HS-5 (cell line): ENCODE measurements around the gene IFNL3.
"Not testable (repeated sequence)": the region's sequence is repeated elsewhere in the genome, so short reads cannot be mapped to it uniquely, and the experiment has no call there.

Experiments
- DNase-seq: peaks from one replicate; pipeline ENCODE4 v3.0.0-alpha.2; 2012; ENCODE audit warnings: low read depth

IFNL3 gene

DNA sequence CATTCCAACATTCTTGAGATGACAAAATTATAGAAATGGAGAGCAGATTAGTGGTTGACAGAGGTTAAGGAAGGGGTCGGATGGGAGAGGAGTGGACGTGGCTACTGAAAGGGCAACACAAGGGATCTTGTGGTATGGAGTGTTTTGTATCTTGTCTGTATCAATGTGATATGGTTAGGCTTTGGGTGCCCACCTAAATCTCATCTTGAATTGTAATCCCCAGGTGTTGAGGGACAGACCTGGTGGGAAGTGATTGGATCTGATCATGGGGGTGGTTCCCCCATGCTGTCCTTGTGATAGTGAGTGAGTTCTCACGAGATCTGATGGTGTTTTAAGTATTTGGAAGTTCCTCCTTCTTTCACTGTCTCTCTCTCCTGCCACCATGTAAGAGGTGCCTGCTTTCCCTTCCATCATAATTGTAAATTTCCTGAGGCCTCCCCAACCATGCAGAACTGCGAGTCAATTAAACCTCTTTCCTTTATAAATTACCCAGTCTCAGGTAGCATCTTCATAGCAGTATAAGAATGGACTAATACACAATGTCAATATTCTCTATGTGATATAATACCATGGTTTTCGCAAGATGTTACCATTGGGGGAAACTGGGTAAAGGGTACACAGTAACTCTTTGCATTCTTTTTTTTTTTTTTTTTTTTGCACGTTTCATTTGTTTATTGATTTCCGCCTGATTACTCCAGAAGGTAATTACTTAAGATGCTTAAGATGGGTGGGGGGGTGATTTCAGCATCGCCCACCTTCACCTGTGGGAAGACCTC is 8.8 kb upstream of the IFNL3 start:
- no peak for DNase-seq

GRCh38 chr19:39252458-39252857 is 7.7 kb upstream of the IFNL3 start:
- DNase-seq, result no peak

DNA sequence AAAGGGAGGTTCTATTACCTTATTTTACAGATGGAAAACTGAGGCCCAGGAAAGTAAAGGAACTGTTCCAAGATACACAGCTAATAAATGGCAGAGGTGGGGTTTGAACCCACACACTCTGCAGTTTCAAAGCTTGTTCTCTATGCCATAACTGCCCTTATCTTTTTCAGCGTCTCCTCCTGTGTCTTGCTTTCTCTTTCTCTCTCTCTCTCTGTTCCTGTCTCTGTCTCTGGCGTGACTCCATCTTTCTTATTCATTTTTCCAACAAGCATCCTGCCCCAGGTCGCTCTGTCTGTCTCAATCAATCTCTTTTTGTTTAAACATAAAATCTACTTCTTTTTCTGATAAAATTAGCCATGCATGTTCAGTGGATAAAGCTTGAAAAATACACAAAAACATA is 7.0 kb upstream of the IFNL3 start:
- DNase-seq, result no peak

DNA sequence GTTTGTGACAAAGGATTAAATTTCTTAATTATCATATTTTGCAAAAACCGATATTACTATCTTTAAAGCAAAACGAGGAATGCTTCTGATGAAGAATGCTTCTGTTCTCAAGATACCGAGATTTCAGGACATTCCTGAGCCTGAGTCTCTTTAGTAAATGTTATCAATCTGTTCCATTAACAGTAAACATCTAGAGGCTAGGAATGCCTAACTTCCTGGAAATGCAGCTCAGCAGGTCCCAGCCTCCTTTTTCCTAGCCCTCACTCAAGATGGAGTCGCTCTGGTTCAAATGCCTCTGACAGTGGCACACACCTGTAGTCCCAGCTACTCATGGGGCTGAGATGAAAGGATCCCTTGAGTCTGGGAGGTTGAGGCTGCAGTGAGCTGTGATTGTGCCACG is 6.3 kb upstream of the IFNL3 start:
- DNase-seq, result no peak

DNA sequence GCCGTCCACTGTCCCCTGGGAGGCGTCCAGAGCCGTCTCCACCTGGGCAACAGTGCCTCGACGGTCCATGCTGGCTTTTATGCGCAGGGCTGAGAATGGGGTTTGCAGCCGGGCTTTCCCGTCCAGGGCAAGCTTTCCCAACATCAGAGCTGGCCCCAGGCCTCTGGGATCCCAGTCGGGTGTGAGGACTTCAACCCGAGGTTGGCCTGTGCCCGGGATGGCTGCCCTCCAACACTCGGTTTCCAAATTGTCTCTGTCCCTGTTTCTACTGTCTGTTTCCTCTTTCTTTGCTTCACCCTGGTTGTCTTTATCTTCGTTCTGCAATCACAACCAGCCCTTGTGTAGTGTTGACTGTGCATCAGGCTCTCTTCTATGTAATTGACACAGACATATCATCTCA is 4.0 kb upstream of the IFNL3 start, which contains the start of gene IFNL4:
Gene IFNL4 (minus strand): TSS at position 51 of the 400 bp plus-strand sequence.
- no peak for DNase-seq

- DNase-seq, result no peak
Measured at GRCh38 chr19:39247701-39248664, 3.2 kb upstream of the IFNL3 start.

- DNase-seq, result no peak
Measured at GRCh38 chr19:39246951-39247669, 2.3 kb upstream of the IFNL3 start.

GRCh38 chr19:39245166-39245565 is 360 bp upstream of the IFNL3 start:
- DNase-seq, result not testable (repeated sequence)

- DNase-seq, result not testable (repeated sequence)
Measured at GRCh38 chr19:39243741-39244140, 1.1 kb downstream of the IFNL3 start.

DNA sequence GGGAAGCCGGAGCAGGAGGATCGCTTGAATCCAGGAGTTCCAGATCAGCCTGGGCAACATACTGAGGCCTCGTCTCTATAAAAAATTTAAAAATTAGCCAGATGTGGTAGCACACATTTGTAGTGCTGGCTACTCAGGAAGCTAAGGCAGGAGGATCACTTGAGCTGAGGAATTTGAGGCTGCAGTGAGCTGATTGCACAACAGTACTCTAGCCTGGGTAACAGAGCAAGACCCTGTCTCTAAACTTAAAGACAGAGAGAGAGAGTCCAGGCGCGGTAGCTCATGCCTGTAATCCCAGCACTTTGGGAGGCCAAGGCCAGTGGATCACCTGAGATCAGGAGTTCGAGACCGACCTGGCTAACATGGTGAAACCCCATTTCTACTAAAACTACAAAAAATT is 4.4 kb downstream of the IFNL3 start:
- no peak for DNase-seq

DNA sequence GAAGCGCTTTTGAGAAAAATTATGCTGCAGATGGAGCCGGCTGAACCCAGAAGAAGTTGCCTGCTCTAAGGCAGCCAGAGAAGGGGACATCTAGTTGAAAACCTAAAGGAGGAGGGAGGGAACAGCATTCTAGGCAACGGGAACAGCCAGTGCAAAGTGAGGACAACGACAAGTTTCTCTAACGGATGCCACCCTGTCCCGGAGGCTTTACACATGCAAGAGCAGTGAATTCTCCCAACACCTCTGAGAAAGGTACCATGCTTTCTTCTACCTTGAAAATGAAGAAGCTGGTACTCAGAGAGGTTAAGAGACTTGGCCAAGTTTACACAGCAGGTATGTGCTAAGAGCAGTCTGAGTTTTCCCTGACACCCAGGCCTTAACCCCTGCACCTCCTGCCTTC is 5.9 kb downstream of the IFNL3 start:
- DNase-seq, result no peak

- no peak for DNase-seq
Measured at GRCh38 chr19:39238209-39238608, 6.6 kb downstream of the IFNL3 start.

DNA sequence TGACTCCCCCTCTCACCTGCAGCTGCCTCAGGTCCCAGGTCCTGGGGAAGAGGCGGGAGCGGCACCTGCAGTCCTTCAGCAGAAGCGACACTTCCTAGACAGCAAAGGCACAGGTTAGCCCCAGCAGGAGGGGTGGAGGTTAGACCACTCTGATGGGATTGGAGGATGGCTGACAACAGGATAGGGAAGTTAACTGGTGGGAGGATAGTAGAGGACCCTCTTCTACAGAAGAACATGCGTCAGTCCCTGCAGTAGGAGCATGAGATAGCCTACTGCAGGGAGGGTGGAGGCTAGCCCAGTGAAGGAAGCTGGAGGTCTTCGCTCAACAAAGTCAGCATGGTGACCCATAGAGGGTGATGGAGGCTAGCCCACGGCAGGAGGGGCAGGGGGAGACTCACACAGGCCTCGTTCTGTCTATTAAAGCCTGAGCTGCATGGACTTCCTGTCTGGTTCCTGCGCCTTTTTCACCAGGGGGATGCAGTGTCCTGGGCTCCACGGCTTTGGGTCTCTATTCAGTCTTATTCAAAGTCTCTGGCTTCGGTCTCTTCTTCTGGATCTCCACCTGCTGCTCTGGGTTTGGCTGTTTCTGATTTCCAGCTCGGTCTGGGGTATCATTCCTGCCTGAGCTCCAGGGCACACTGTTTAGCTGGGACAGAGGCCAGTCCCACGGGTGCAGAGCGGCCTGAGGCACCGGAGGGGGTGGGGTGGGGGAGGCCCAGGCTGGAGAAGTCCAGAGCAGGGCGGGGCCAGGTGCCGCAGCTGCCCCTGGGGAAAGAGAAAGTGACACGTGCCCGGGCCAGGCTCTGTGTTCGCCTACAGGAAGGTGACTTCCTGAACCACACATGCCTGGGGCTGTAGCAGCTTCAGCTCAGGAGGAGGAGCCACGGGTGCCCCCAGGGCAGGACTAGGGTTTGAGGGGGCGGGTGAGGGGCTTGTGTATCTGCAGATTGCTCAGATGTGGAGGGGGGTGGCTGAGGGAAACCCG is 7.3 kb downstream of the IFNL3 start:
- DNase-seq, result no peak

DNA sequence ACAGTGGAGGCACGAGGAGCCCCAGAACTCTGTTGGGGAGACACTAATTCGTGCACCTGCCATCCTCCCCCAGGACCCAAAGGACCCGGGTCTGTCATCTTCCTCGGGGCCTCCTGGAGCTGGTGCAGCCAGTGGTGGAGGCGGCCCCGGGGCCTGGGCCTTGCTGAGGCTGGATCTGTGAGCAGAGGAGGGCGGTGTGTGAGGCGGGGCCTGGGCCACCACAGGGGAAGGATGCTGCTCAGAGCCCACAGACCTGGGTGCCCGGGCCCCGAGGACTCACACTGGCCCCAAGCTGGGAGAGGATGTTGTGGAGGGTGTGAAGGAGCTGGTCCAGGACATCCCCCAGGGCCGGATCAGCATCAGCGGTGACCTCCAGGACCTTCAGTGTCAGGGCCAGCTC is 8.3 kb downstream of the IFNL3 start:
- no peak for DNase-seq

DNA sequence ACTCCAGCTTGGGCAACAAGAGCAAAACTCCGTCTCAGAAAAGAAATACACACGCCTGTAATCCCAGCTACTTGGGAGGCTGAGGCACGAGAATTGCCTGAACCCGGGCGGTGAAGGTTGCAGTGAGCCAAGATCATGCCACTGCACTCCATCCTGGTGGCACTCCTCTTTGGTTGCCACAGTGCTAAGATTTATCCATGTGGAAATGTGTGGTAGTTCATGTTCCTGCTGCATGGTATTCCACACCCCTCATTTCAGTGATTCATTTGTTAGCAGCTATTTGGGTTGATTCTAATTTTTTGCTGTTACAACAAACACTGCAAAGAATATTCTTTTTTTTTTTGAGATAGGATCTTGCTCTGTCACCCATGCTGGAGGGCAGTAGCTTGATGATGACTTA is 12.1 kb downstream of the IFNL3 start:
- DNase-seq, result no peak

- DNase-seq, result no peak
Measured at GRCh38 chr19:39230096-39230764, 14.6 kb downstream of the IFNL3 start.

GRCh38 chr19:39224910-39225309 is 19.9 kb downstream of the IFNL3 start:
- DNase-seq, result no peak

GRCh38 chr19:39223703-39224279 is 21.0 kb downstream of the IFNL3 start:
- no peak for DNase-seq

GRCh38 chr19:39219108-39219507 is 25.7 kb downstream of the IFNL3 start:
- not testable (repeated sequence) for DNase-seq
